ENCODE measurements around the gene NTHL1.

NTHL1 gene

GRCh38 chr16:2007081-2007836 is 40.4 kb downstream of the NTHL1 start:
- DNase-seq = no peak

GRCh38 chr16:2006317-2006716 is 41.3 kb downstream of the NTHL1 start:
- DNase-seq = no peak

- peak; percentile 55 to 58 for DNase-seq
Observed at GRCh38 chr16:2005646-2006045, 42.0 kb downstream of the NTHL1 start.

GRCh38 chr16:2004795-2005517 is 42.7 kb downstream of the NTHL1 start:
- peak; percentile 53 to 66 for DNase-seq

GRCh38 chr16:2003827-2004641 is 43.6 kb downstream of the NTHL1 start:
- DNase-seq = peak; percentile 84 to 94

GRCh38 chr16:2003231-2003826 is 44.3 kb downstream of the NTHL1 start:
- no peak for DNase-seq

- no peak for DNase-seq
Observed at GRCh38 chr16:2002406-2003230, 45.0 kb downstream of the NTHL1 start.

GRCh38 chr16:2001456-2002355 is 45.9 kb downstream of the NTHL1 start:
- DNase-seq = no peak

- DNase-seq = no peak
Observed at GRCh38 chr16:2001035-2001434, 46.6 kb downstream of the NTHL1 start.

- no peak for DNase-seq
Observed at GRCh38 chr16:1999866-2000514, 47.6 kb downstream of the NTHL1 start.

GRCh38 chr16:1998852-1999801 is 48.5 kb downstream of the NTHL1 start:
- DNase-seq = no peak

GRCh38 chr16:1998360-1998835 is 49.2 kb downstream of the NTHL1 start:
- DNase-seq = no peak

- DNase-seq = no peak
Observed at GRCh38 chr16:1997494-1998359, 49.9 kb downstream of the NTHL1 start.

GRCh38 chr16:1993731-1994131 is 53.9 kb downstream of the NTHL1 start:
- peak; percentile 54 to 65 for DNase-seq

GRCh38 chr16:1992704-1993317 is 54.8 kb downstream of the NTHL1 start:
- DNase-seq = no peak

- peak; percentile 93 to 99 for DNase-seq
Observed at GRCh38 chr16:1991948-1992703, 55.5 kb downstream of the NTHL1 start.

GRCh38 chr16:1991588-1991947 is 56.1 kb downstream of the NTHL1 start:
- DNase-seq = no peak

Measured in inflammatory macrophage treated with lipopolysaccharide for 1 hour (primary cell).